ENCODE measurements around the gene GPR25.
A peak's percentile ranks its signal among the peaks of the same experiment; 100 is the strongest.

Gene GPR25

GRCh38 chr1:200873671-200874397 lies 1.1 kb downstream of the GPR25 start:
- DNase-seq: no peak

GRCh38 chr1:200874694-200875093 lies 1.9 kb downstream of the GPR25 start:
- no peak for DNase-seq

DNA sequence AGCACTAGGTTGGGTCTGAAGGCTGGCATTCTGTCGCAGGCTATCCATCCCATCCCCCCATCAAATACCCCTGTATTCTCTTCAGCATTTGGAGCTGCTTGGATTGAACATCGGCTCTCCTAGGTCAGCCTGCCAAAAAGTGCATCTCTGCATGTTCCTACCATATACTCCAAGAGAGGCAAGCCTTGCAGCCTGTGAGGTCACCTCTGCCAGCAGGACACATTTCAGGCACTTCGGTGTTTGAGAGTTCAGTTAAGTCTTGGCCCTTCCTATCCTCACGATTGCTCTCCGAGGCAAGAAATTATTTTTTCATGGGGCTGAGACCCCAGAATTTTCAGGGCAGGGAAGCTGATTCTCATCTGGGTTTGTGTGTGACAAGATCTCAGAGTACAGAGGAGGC lies 2.6 kb downstream of the GPR25 start:
- no peak for DNase-seq

DNA sequence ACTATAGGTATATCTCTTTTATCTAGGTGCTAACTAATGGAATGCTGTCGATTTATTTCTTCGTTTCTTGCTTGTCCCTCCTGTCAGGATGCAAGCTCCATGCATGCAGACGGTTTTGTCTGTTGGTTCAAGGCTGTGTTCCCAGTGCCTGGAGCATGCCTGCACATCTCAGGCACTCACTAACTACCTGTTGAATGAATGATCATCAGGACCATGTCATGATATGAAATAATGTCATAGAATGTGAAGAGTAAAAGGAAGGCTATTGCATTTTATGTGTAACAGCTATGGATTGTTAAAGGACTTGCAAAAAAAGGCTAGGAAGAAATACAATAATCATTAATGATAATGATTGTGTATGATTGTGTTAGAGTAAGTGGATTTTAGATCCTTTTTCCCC lies 4.2 kb downstream of the GPR25 start:
- DNase-seq: no peak

DNA sequence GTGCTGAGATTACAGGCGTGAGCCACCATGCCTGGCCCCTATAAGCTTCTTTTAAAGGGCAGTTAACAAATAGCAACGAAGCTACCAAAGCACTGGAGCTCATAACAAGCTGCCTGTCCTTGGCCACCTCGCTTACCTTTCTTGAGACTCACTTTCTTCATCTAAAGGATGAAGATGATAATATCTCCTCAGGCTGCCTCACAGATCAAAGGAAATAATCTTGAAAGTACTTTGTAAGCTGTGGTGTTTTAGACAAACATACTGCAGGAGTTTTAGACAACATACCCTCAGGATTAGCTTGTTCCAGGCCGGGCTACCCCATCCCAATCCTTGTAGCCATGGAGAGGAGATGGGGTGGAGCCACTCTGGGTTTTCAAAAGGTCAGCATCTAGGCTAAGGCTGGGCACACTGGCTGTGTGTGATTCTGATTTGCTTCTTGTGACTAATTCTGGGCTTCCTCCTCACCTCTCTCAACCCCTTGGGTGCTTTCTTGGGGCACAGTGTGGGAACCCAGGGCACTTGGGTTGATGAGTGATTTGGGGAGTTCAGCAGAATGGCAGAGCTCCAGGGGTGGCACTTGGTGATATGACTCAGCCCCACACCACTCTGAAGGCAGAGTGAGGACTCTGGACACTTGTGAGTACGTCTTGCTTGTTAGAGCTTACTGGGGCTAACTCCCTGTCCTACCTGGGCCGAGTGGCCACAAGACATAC lies 5.2 kb downstream of the GPR25 start:
- DNase-seq: peak; percentile 38

DNA sequence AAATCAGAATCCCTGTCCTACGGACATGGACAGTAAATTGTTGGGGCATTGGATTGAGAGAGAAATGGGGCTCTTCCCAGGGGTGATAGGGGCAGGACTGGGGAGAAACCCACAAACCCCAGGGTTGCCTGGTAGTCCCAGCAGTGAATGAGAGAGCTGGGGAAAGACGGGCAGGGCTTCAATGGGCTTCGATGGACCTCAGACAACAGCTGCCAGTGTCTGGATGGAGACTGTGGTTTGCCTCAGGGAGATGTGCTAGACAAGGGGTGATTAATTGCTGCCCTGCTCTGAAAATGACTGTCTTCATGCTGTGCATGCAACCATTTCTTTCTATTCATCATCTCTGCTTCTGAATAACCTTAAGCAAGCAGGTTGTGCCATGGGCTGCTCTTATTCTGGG lies 7.4 kb downstream of the GPR25 start:
- no peak for DNase-seq

DNA sequence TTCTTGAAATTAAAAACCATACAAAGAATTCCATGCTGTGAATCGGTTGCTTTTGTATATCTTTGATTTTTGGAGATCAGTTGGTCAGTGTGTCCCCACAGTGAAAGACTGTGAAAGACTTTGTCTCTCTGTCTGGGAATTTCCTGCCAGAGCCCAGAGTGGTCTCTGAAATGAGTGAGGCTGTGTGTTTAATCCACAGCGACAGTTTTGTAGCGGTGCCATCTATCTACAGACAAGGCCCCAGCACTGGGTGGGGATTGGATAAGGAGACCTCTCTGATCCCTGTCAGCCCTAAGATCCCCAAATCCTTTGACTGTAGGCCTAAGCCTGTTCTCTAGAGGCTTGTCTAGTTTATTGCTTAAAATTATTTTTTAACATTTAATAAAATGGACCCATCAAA lies 10.3 kb downstream of the GPR25 start:
- no peak for DNase-seq

DNA sequence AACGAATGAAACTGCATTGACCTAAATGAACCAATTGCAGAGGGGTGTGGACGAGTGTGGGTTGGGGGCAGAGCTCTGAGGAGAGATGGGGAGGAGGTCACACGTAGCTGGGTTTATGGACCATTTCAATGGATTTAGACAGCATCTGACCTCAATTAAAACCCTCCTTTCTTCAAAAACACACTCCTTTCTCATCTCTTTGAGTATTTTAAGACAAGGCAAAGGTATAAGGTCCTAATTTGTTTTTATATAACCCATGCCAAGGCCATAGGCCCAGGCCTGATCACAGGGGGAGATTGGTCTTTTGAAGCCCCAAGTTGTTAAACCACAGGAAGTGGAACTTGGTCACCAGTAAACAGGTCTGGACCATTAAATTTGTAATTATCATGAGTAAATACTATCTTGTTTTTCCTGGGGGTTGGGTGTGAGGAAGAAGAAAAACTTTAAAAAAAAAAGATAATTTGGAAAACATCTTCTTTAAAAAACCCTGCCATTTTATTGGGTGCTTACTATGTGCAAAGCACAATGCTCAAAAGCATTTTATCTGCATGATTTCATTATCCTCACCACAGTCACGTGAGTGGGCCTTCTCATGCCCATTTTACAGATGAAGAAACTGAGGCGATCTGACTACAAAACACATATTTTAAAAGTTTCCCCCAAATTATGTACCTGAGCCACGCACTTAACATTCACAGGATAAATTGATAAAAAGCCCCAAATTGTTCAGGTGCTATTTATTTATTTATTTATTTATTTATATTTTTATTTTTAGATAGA lies 13.0 kb downstream of the GPR25 start:
- DNase-seq: no peak

DNA sequence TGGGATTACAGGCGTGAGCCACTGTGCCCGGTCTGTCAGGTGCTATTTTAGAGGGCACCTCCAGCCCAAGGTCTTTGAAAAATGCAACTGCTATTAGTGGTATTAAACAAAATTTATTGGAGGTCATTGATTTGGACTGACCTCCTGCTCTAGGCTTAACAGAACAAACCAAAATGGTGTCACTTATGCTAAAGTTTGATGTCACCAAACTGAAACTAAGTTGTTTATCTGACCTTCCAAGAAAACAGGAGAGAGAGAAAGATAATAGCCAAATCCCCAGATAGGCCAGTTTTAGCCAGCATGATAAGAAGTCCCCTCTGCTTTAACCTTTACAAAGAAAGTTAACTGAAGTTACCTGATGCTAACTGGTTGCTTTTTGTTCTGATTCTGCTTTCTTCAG lies 13.8 kb downstream of the GPR25 start:
- DNase-seq: no peak

- no peak for DNase-seq
Measured at GRCh38 chr1:200887036-200887435, 14.3 kb downstream of the GPR25 start.

- no peak for DNase-seq
Measured at GRCh38 chr1:200887772-200888348, 15.1 kb downstream of the GPR25 start.

DNA sequence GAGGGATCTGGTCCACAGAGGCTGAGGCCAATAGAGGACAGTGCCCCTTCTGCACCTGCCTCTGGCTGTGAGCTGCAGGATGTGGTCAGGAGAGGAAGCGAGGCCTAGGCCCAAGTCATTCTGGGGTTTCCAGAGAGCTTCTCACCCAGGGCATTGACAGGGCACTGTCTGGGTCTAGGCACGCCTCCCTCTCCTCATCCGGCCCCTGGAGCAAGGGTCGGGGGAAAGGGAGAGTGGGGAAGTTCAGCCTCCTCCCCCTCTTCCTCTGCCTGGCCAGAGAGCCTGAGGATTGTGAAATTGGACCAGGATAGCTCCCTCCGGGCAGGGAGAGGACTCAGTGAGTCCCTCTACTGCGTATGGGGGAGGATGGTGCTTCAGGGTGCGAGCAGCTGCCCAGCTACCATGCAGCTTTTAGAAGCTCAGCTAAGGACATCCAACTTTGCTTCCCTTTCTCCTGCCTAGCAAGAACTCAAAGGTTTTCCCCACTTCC lies 15.6 kb downstream of the GPR25 start:
- peak; percentile 44 for DNase-seq

- no peak for DNase-seq
Measured at GRCh38 chr1:200889571-200889970, 16.8 kb downstream of the GPR25 start.

- DNase-seq: no peak
Measured at GRCh38 chr1:200890027-200890426, 17.2 kb downstream of the GPR25 start.

DNA sequence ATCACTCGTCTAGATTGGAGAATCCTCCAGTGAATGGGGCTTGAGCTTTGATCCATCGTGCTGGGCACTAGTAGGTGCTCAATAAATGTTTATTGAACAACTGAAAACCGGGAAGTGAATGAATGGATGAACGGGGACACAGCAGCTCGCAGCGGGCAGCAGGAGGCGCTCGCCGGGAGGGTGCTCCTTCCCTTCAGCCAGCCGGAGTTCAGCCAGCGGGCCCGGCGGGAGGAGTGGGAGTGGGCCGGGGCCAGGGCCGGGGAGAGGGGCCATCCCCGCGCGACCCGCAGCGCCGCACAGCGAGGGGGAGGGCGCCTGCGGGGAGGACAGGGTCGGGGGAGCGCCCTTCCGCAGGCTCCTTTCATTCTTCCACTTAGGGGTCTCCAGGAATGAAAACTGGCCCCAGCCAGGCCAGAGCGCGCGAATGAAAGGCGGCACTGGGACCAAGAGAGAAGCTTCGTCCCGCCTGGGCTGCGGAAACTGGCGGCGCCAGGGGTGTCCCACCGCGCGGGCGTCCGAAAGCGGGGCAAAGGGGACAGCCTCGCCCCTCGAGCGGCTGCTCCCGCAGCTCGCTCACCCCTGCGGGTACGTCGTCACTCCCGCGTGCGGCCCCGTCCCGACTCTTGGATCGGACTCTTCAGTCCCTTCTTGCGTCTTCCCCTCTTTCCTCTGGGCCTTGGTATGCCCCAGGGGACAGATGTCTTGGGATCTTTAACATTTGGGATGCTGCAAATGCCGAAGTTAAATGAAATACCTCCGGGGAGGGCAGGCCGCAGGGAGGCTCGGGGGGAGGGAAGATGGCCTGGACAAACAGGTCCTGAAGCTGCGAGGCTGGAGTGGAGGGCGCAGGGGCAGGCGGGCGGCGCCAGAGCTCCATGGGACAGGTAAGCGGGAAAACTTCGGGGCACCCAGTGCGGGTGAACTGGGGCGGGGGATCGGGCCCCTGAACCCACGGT lies 18.3 kb downstream of the GPR25 start:
- DNase-seq: no peak

DNA sequence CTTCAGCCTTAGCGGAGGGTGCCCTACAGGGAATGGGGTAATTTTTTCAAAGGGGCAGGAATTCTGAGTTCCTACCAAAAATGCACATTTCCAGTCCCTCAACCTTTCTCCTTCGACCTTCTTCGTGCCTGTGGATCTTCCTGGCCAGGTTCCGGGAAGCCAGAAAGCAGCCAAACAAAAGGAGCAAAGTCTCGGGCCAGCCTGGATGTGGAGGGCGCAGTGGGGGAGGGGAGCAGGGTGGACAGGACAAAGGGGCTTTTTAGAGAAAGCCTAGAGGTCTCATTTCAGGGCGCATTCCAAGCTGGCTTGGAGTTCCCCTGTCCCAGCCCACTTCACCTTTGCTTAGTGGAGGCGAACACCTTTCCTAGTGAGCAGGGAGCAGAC lies 19.0 kb downstream of the GPR25 start:
- DNase-seq: no peak

DNA sequence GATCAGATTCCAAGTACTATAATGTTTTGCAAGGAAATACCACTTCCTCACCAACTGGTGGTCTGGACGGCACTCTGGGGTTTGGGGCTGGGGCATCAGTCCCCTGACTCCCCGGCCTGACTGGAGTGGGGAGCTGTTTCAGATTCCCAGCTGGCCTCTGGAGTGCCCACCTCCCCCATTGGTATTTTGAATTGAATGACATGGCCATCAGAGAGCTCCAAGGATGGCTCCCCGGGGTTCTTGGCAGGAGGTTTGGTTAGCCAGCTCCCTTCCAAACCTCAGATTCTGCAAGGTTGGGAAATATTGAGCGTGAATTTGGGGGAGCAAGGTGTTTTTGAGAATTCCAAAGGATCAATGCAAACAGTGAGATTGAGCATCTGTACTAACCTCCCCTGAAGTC lies 19.8 kb downstream of the GPR25 start:
- no peak for DNase-seq

- no peak for DNase-seq
Measured at GRCh38 chr1:200892958-200893357, 20.2 kb downstream of the GPR25 start.

- DNase-seq: no peak
Measured at GRCh38 chr1:200893411-200893901, 20.7 kb downstream of the GPR25 start.

- DNase-seq: no peak
Measured at GRCh38 chr1:200894712-200895442, 22.1 kb downstream of the GPR25 start, which contains the start of gene INAVA. TSS of gene INAVA (plus strand) at chr1:200894900. CDS start at chr1:200898401, 3,501 bp downstream.

- DNase-seq: no peak
Measured at GRCh38 chr1:200895443-200895789, 22.6 kb downstream of the GPR25 start.
